ENCODE measurements around the gene PAX1.

The PAX1 gene

DNA sequence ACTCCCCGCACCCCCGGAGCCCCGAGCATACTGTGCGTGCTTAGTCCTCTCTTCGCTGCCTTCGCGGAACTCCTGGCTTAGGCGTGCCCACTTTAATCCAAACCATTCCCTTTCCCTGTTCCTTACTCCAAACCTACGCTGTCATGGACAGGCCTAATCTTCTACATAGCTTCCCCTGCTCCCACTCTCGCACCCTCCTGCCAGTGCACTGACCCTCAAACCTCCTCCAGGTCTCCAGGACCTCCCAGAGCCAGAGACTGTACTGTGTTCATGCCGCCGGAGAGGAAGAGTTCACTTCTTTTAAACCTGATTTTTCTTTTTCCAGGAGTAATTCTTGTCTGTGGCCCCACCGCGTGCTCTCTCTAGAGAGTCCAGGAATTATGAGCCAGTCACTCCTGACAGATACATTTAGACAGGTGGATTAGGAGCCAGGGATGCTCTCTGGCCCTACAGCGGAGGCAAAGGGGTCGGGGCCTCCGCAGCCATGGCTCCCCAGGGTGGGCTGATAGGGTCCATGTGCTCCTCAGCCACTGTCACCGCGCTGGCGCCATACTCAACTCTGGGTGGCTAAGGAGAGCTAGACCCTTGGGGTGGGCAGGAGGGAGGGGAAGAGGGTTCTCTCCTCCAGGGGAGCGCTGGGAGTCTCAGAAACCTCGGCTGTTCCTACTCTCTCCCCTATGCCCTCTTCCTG, 1.6 kb upstream of the PAX1 start:
- DNase-seq: no peak

DNA sequence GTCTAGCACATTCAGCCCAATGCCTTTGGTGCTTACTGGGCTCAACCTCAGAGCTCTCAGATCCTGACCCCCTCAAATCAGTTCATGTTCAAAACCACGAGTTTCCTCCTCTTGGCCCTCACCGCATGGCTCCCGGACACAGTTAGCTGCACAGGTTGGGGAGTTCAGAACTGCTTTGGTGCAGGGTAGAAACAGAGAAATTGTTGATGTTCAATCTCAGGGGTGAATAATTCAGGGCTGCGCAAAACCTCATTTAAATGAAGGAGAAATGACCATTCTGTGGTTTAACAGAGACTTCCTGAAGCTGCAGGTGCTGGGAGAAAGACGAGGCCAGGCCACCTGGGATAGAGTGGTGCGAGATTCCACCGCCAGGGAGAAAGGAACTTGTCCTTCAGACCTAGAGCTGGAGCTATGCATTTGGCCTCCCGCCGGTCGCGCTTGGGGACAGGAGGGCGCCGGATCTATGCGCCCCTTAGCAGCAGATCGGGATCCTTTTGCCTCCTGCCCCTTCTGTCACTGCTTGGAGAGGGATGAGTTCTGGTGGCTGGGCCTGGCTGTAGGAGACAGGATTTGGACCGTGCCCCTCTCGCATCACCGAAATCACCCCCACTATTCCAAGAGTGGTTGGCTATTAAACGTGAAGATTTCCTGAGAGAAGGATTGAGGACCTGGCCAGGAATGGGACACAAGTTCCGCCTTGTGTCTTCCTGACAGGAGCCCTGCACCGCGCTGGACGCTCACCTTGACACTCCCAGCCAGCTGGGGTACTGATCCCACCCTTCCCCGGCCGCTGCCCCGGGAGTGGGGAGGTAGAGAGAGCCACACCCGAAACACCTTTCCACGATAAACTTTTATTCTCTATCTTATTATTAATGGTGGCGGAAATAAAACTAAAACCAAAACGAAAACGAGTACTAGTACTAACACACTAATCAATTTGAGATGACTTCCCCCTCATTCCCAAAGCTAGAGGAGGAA, 767 bp upstream of the PAX1 start:
- no peak for DNase-seq

DNA sequence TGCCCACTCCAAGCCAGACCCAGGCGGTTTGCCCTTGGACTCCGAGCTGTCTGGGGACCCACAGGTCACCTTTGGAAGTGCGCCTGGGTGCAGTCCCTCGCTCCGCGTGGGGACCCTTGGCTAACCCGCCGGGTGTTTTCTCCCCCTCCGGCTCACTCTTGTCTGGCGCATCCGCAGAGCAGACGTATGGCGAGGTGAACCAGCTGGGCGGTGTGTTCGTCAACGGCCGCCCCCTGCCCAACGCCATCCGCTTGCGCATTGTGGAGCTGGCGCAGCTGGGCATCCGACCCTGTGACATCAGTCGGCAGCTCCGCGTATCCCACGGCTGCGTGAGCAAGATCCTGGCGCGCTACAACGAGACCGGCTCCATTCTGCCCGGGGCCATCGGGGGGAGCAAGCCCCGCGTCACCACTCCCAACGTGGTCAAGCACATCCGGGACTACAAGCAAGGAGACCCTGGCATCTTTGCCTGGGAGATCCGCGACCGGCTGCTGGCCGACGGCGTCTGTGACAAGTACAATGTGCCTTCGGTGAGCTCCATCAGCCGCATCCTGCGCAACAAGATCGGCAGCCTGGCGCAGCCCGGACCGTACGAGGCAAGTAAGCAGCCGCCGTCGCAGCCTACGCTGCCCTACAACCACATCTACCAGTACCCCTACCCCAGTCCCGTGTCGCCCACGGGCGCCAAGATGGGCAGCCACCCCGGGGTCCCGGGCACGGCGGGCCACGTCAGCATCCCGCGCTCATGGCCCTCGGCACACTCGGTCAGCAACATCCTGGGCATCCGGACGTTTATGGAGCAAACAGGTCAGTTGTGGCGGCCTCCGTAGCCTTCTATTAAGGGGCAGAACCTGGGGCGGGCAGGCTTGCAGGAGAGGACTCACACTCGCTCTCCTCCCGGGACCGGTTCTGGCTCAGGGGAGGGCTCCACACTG, 1.1 kb downstream of the PAX1 start:
- DNase-seq: no peak

DNA sequence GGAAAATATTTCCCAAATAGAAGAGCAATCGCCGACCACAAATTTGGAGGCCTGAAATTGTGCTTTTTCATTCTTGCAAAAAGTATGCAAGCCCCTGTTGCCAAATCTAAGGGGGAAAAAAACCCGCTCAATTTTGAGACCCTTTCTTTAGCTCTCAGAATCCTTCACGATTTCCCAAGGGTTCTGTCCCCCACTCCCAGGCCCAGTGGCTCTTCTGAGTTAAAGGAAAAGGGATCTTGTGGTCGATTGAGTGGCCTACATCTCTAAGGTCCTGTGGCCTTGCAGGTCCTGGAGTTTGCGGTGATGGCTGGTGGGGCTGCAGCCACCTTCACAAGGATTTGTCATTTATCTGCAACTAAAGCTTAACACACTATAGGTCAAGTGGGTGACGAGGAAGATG, 1.8 kb downstream of the PAX1 start:
- no peak for DNase-seq

DNA sequence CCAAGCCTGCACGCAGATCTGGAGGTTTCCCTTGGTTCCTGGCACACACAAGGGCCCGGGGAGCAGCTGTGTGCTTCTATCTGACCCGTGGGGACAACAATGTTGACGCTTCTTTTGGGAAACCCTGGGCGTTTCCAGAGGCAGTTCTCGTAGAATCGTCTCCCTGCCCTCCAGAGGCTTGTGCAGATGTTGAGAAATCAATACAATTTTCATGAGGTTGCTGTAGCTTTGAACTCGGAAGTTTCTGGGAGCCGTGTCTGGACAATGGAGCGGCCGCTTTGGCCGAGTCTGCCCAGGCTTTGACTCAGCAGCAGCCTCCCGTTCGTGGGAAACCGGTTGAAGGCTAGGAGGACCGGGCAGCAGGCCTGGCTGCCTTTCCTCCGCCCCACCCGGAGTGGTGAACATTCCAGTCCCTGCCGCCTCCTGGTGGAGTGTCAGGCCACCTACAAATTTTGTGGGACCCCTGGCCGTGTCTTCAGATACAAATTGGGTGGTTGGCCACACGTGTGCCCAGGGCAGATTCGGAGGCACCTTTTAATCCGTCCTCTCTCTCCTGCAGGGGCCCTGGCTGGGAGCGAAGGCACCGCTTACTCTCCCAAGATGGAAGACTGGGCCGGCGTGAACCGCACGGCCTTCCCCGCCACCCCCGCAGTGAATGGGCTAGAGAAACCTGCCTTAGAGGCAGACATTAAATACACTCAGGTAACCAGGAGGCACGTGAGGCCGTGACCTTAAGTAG, 2.7 kb downstream of the PAX1 start:
- no peak for DNase-seq

DNA sequence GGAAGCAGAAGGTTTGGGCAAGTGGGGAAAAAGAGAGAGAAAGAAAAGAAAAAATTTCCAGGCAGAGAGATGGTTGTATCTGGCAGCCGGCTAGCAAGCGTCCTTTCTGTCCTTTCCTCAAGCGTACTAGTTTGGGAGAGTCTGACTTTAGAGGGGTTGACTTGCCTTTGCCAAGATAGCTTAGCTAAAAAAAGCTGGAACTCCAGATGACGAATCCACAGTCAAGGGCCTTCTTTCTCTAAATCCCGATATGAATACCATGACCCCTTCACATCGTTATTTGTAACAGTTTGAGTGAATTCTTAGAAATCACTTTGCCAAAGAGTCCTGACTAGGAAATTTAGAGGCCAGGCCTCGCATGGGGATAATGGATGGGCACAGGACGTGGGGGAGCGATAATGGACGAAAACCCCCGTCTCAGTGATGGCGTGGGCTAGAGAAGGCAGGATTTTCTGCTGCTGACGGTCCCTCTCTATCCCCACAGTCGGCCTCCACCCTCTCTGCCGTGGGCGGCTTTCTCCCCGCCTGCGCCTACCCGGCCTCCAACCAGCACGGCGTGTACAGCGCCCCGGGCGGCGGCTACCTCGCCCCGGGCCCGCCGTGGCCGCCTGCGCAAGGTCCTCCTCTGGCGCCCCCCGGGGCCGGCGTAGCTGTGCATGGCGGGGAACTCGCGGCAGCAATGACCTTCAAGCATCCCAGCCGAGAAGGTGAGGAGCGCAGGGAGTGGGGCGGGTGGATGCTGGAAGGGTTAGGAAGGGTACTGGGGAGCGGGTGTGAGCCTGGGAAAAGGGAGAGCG, 3.5 kb downstream of the PAX1 start:
- no peak for DNase-seq

DNA sequence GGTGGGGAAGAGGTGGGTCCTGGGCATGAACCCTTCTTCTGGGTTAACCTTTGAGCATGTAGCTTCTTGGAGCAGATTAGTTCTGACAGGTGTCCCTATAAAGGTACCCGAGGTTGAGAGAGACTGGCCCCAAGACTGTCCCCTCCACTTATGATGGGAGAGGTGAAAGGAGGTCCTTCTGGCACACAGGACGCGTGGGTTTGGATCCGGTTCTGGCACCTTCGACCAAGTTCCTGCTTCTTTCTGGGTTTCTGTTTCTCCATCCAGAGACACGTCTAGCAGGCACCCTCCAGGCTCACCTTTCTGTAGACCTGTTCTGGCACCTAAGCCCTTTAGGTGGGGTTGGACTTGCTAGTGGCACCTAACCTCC, 4.1 kb downstream of the PAX1 start:
- DNase-seq: no peak

DNA sequence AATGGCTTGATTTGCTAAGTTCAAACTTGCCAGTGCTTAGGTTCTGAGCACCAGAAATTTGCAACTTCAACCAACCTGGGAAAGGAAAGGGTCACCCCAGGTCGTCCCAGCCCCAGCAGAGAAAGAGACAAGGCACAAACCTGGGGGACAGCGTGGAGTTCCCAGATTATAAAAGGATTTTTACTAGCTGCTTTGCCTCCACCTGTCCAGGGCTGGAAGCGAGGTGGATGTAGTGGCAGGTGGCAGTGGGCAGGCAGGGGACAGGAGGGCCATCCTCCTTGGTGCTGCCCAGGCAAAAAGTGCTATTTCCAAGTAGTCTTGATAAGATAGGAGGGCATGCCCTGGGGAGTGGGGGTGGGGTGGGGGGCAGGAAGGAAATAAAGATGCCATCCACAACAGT, 4.9 kb downstream of the PAX1 start:
- no peak for DNase-seq

DNA sequence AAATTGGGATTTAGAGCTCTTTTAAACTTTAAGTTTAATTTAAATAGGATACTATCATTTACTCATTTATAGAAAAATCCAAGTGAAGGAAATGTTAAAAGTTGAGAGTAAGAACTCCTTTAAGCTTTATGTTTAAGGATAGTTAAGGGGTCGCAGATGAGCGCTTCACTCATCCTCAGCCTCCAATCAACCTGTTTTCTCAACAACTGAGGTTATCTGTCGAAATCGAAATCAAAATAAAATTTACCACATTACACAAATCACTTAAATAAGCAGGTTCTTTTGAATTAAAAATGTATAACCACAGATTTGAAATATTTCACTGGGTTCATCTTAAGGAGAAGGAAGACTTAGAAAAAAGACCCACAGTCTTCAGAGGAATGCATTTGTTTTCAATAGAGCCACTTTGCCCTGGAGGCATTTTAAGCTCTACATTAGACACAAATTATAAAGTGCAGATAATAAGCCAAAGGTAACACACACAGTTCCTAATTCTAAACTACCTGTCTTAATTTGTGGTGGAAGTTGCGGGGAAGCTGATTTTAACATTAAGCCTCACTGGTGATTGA, 5.5 kb downstream of the PAX1 start:
- no peak for DNase-seq

DNA sequence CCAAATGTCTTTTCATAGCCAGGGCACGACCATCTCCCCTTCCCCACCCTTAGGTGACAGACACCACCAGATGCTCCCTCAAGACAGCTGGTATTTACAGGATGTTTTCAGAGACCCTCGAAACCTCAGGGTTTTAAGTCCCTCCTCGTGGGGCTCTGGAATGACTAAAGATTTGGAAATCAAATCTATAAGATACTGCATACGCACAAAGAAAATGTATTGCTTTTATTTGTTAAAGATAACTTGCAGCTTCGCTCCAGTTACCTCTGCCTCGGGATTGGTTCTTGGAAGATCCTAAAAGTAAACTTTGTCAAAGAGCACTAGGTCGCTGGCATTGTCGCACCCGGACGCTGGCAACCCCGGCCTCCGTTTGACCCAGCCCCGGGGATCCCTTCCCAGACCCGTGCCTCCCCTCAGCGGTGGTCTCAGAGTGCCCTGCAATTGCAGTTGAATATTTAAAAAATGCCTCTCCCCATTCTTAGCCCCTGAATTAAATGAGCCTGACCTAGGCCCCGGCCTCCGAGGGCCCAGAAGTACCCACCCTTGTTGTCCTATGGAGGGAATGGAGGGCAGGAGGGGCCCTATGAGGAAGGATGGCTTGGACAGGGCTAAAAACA, 7.1 kb downstream of the PAX1 start:
- no peak for DNase-seq

DNA sequence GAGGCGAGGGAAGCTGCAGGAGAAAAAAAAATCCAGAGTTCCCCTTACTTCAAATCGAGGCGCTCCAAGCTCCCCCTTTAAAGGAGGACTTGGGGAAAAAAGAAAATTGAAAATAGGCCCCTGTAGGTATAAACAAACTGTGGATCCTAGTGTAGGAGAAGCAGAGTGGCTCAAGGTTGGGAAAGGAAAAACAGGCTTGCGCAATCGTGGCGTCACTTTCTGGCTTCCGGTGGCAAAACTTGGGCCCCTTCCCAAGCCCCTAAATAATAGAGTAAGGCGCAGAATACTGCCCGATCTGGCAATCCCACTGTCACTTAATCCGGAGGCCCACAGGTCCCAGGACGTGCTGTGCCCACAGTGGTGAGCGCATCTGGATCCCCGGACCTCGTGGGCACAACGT, 8.0 kb downstream of the PAX1 start:
- DNase-seq: no peak

DNA sequence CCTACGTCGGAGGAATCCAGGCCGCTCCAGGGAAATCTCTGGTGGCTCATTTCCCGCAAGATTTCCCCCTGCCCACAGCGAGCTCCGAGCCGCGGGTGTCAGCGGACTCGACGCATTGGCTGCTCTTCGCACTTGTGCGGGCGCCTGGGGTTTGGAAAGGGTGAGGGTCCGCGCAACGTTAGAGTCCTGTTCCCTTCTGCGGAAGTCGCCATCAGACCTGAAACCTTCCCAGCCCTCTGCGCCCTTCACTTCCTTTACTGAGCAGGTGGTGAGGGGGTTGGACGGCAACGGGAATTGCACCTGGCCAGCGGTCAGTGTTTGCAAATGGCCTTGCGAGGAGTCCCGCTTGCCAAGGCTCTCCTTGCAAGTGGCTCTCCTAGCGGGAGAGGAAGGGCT, 8.4 kb downstream of the PAX1 start:
- no peak for DNase-seq

DNA sequence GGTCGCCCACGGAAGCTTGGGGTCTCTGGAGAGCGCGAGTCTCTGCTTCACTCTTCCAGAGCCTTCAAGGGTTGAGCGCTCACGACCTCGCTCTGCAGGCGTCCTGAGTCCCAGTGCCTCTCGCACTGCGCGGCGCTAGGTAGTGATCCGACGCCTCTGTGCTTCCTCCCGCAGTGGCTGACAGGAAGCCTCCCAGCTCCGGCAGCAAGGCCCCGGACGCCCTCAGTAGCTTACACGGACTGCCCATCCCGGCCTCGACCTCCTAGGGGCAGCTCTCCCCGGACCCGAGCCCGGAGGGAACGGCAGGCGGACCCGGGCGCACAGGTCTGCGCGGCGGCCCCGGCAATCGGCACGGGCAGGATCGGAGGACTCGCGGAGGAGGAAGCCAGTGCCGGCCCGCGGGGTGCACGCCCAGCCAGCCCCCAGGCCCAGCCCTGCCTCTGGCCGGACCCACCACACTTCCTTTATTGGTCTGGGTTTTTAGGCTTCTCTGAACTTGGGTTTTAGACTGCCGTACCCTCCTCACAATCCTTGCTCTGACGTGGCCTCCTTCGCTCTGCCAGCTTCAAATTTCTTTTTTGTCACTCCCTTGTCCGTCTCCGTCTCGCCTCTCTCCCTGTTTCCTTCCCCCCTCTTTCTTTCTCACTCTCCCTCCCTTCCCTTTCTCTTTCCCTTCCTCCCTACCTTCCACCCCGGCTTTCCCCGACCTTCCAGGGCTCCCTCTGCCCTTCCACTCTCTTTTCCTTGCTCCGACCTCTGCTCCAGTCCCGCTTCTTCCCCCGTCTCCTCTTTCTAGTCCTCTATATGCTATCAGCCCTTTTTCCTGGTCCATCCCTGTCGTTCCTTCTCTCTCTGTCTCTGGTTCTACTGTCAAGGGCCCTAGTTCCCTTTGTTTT, 9.1 kb downstream of the PAX1 start:
- no peak for DNase-seq

DNA sequence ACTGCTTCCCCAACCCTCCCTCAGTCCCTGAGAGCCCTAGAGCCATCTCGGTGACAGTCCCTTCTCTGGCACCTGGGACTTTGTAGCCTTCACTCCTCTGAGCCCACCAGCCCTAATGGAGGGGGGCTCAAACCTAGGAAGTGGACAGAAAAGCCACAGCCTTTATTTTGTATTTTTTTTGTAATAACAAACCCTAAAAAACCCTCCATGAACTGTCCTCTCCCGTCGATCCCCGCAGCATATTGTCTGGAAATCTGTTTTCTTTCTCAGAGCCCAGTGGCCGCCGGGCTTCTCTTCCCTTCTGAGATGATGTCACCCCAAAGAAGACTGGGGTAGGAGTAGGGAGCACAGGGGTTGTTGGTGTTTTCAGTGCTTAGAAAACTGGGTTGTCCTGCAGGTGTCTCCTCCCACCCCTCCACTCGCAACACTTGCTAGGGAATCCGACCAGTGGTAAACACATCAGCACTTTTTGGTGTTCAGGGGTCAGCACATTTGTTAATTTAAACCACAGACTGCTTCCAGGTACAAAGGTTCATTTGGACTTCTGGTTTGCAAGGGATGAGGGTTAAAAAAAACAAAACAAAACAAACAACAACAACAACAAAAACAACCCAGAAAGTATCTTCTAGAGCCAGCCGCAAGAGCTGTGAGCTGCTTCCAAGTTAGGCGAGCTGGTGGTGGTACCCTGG, 9.9 kb downstream of the PAX1 start:
- no peak for DNase-seq

DNA sequence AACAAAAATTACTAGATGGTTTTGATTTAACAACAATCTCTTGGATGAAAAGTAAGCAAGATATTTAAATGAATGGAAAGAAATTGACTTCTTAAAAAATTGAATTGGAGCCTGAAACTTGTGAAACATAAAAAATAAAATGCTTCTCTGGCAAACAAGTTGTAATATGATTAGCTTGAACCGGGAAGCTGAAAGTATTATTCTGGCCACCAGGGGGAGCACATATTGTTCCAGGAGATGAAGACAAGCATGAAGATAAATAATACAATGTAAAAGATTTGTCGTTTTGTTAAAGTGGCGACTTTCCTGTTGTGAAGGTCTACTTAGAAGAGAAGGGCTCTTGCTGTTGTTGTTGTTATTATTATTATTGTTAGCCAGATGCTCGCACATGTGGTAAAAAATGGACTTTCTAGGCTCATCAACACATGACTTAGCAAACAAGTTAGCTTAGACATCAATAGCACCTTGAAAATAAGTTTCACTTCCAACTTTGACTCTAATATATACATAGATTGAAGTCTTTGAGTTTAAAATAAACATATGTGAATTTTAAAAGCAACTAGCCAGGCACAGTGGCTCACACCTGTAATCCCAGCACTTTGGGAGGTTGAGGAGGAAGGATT, 14.2 kb downstream of the PAX1 start:
- peak; percentile 57 for DNase-seq

DNA sequence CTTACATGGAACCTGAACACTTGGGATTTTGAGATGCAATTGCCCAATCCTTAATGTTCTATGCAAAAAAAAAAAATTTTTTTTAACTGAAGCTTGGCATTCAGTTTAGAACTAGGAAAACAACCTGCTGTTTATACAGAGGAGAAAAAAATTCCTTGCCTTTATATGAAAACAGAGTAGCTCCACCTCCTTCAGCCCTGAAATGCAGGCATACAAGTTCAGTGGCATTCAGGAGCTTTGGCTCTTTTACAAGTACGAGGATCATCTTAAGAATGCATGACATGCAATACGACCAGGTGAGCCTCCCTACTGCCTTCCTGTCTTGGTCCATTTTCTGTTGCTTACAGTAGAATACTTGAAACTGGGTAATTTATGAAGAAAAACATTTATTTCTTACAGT, 20.4 kb downstream of the PAX1 start:
- no peak for DNase-seq

DNA sequence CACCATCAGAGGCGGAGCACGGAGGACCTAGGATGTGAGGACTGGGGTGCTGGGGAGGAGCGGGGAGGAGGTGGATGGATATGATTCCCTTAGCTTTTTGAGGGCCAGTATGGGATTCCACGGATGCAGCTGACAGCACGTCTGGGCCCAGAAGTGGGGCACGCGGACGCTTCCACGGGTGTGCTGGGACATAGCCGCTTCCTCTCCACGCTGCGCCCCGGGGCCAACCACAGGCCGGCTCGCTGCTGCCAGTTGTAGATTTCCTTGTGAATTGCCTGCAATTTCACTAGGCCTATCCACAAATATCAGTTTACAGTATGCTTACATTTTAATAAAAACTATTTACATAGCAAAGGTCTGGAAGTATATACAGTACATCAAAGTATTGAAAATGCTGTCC, 23.9 kb downstream of the PAX1 start:
- DNase-seq: no peak

DNA sequence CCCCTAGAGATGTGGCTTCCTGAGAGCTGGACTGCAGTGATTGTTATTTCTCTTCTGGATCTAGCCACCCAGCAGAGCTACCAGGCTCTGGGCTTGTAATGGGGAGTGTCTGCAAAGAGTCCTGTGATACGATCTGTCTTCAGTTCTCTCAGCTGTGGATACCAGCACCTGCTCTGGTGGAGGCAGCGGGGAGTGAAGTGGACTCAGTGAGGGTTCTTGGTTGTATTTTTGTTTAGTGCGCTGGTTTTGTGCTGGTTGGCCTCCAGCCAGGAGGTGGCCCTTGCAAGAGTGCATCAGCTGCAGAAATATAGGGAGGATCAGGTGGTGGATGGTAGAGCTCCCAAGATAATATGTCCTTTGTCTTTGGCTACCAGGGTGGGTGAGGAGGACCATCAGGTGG, 33.7 kb downstream of the PAX1 start:
- DNase-seq: no peak
